Panc1 (cell line): Measurements from ENCODE around the gene CWF19L2. TPM values are rescaled to one million over a fixed set of nuclear protein-coding genes. Genes with fewer than 3 reads are reported as not detected.

Experiments
- ATAC-seq: fragments of 200-7000 bp; cut with Tn5 transposase; 2 replicates; pipeline ENCODE4 v1.9.1; 2020; ENCODE audit warnings: mild to moderate bottlenecking, moderate library complexity
- BruUV-seq: library from RNA; stranded (reverse); fragments of 400-500 nt; replicated peaks from 2 replicates; lab custom pipeline; 2021; lab: Mats Ljungman, UMichigan
- CTCF ChIA-PET: fragments of 300-600 bp; sonication (Branson Sonifier 250); formaldehyde crosslinking; loops from one replicate; lab custom pipeline; 2022; ENCODE audit warnings: antibody characterized with exemption; lab: Charles Lee
- POLR2A ChIA-PET: fragments of 300-600 bp; sonication (Branson Sonifier 250); formaldehyde crosslinking; loops from one replicate; lab custom pipeline; 2022; ENCODE audit warnings: antibody characterized with exemption; lab: Charles Lee
- DNase-seq: peaks from one replicate; pipeline ENCODE4 v3.0.0-alpha.2; 2010; ENCODE audit warnings: low read depth, low spot score
- H3K27ac ChIP-seq: 2 replicates; pipeline ENCODE4 v1.5.1; 2011; ENCODE audit warnings: mild to moderate bottlenecking, low read length, inconsistent platforms
- H3K27me3 ChIP-seq: fragments of 200-500 bp; sonication (Bioruptor generic); 2 replicates; pipeline ENCODE4 v1.6.0; 2014; ENCODE audit warnings: low read length, inconsistent platforms; ENCODE audit not compliant: control insufficient read depth, insufficient read depth
- H3K36me3 ChIP-seq: fragments of 200-500 bp; sonication (Bioruptor generic); 2 replicates; pipeline ENCODE4 v1.5.1; 2014; ENCODE audit warnings: inconsistent platforms, mild to moderate bottlenecking, low read length, moderate library complexity; ENCODE audit not compliant: control insufficient read depth, insufficient read depth
- H3K4me1 ChIP-seq: 2 replicates; pipeline ENCODE4 v1.5.1; 2011; ENCODE audit warnings: inconsistent platforms, mild to moderate bottlenecking, low read length, moderate library complexity; ENCODE audit not compliant: control insufficient read depth, insufficient read depth
- H3K4me3 ChIP-seq, 2 experiments: 2 replicates each; pipeline ENCODE4 v1.5.1; 2011 to 2012; ENCODE audit warnings: low read depth in 2 of 2, low read length in 2 of 2, mild to moderate bottlenecking in 2 of 2, inconsistent platforms in 1 of 2, moderate library complexity in 1 of 2
- H3K9me3 ChIP-seq: fragments of 200-500 bp; sonication (Bioruptor generic); 2 replicates; pipeline ENCODE4 v1.5.1; 2014; ENCODE audit warnings: low read depth, mild to moderate bottlenecking, inconsistent platforms, low read length, moderate library complexity; ENCODE audit not compliant: control insufficient read depth, insufficient read depth
- POLR2AphosphoS5 ChIP-seq: IDR thresholded peaks from 2 replicates; pipeline ENCODE4 v1.6.1; 2012; ENCODE audit warnings: mild to moderate bottlenecking, low read depth, low read length, moderate library complexity
- REST ChIP-seq, 2 experiments: IDR thresholded peaks; 2 replicates each; pipeline ENCODE4 v1.6.1; 2011 to 2012; ENCODE audit warnings: low read depth in 2 of 2, control low read depth in 1 of 2, low read length in 1 of 2, mild to moderate bottlenecking in 1 of 2, moderate library complexity in 1 of 2; ENCODE audit not compliant: insufficient read depth in 1 of 2
- SIN3A ChIP-seq: IDR thresholded peaks from 2 replicates; pipeline ENCODE4 v1.6.1; 2012; ENCODE audit warnings: low read depth, mild to moderate bottlenecking, low read length, moderate library complexity, borderline replicate concordance; ENCODE audit not compliant: insufficient read depth
- TCF7L2 ChIP-seq: IDR thresholded peaks from 2 replicates; pipeline ENCODE4 v1.6.1; 2011; ENCODE audit warnings: mild to moderate bottlenecking, low read depth, low read length, inconsistent platforms
- in situ Hi-C: cut with HindIII; loops from 2 replicates; pipeline ENCODE4 v1.10.0; 2016; ENCODE audit warnings: low sequenced_read_pairs, low pct_unique_long_range_greater_than_20kb
- intact Hi-C: fragments of 100-400 bp; cut with micrococcal nuclease; formaldehyde crosslinking; loops from one replicate; pipeline ENCODE4 v1.10.0; 2022; ENCODE audit not compliant: unreplicated experiment
- total RNA-seq: library from RNA; stranded (reverse); gene quantifications from one replicate; pipeline ENCODE4 v1.2.1, GENCODE V29; 2021; ENCODE audit not compliant: unreplicated experiment
- TF ChIP-seq, protein P1 (sequence below): fragments of 450-650 bp; IDR thresholded peaks from 2 replicates; pipeline ENCODE4 v1.5.1; 2017; ENCODE audit warnings: mild to moderate bottlenecking

The CWF19L2 gene
- total RNA-seq, 1 experiment from 2014 or later: 11.1 TPM

- Histone ChIP-seq H3K36me3 (no peaks in the 10 kb centered on the region), H3K4me3 (no peak overlapping the region), H3K27ac (no peak overlapping the region), H3K4me1 (no peaks in the 10 kb centered on the region), H3K27me3 (no peaks in the 10 kb centered on the region), H3K9me3 (no peaks in the 10 kb centered on the region)
- intact Hi-C loops (no loop called here), in situ Hi-C loops (no loop called here)
- CTCF ChIA-PET: no interaction called here
- BruUV-seq: no TSS peak
- ATAC-seq (no peak), DNase-seq (no peak)
- POLR2A ChIA-PET: no interaction called here
- TF ChIP-seq POLR2AphosphoS5 (no peak), SIN3A (no peak), TCF7L2 (no peak), REST (IDR thresholded peaks at IDR 0.05; ENCODE audit: insufficient read depth in 1 of 2, low read depth in 2 of 2, low read length in 1 of 2) (no peak; a peak in 1 of 4 replicates)
- TF ChIP-seq, protein P1, sequence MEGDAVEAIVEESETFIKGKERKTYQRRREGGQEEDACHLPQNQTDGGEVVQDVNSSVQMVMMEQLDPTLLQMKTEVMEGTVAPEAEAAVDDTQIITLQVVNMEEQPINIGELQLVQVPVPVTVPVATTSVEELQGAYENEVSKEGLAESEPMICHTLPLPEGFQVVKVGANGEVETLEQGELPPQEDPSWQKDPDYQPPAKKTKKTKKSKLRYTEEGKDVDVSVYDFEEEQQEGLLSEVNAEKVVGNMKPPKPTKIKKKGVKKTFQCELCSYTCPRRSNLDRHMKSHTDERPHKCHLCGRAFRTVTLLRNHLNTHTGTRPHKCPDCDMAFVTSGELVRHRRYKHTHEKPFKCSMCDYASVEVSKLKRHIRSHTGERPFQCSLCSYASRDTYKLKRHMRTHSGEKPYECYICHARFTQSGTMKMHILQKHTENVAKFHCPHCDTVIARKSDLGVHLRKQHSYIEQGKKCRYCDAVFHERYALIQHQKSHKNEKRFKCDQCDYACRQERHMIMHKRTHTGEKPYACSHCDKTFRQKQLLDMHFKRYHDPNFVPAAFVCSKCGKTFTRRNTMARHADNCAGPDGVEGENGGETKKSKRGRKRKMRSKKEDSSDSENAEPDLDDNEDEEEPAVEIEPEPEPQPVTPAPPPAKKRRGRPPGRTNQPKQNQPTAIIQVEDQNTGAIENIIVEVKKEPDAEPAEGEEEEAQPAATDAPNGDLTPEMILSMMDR: no peak
Observed at GRCh38 chr11:107337917-107338316, 119.7 kb downstream of the CWF19L2 start.

- no peaks in the 10 kb centered on the region for H3K9me3 ChIP-seq
- H3K4me1 ChIP-seq: no peaks in the 10 kb centered on the region
- ChIA-PET CTCF (no interaction called here), POLR2A (no interaction called here)
- no peak overlapping the region for H3K27ac ChIP-seq
- no peaks in the 10 kb centered on the region for H3K27me3 ChIP-seq
- DNase-seq (no peak), ATAC-seq (no peak)
- intact Hi-C loops (no loop called here), in situ Hi-C loops (no loop called here)
- no peak overlapping the region for H3K4me3 ChIP-seq
- H3K36me3 ChIP-seq: no peaks in the 10 kb centered on the region
- BruUV-seq: no TSS peak
- TF ChIP-seq SIN3A (no peak), REST (IDR thresholded peaks at IDR 0.05; ENCODE audit: insufficient read depth in 1 of 2, low read depth in 2 of 2, low read length in 1 of 2) (no peak), POLR2AphosphoS5 (no peak), TCF7L2 (no peak)
- TF ChIP-seq, protein P1: no peak
Observed at GRCh38 chr11:107331728-107332127, 125.9 kb downstream of the CWF19L2 start.
